NCI-H1092 (cell line): ENCODE data around the gene CCSER1.

ENCODE experiments used
- DNase-seq: peaks from one replicate; lab custom pipeline; 2025; lab: John Stamatoyannopoulos, UW

Gene CCSER1

GRCh38 chr4:90958256-90958895 is 831.2 kb downstream of the CCSER1 start:
- DNase-seq: no peak

DNA sequence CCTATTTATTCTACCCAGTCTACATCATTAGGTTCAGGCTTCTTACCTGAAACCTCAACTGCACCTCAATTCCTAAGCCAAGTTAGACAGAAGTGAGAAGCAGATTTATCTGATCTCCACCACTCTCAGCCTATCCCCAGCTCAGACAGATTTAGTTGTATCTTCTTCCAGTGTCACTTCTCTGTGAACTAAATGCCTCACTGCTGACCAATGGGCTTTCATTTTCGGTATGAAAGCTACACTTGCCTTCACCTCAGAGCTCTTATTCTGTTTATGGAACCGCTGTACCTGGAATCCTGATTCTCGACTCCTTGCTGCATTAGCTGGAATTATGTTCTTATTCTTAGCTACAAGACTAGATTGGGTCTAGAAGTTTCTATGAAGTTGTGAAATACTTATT is 833.2 kb downstream of the CCSER1 start:
- no peak for DNase-seq

- no peak for DNase-seq
These were observed 833.6 kb downstream of the CCSER1 start for GRCh38 chr4:90960840-90961239.

GRCh38 chr4:90970021-90970420 is 842.8 kb downstream of the CCSER1 start:
- no peak for DNase-seq

- no peak for DNase-seq
These were observed 850.5 kb downstream of the CCSER1 start for GRCh38 chr4:90977726-90978125.

GRCh38 chr4:90979556-90979955 is 852.4 kb downstream of the CCSER1 start:
- DNase-seq: no peak

DNA sequence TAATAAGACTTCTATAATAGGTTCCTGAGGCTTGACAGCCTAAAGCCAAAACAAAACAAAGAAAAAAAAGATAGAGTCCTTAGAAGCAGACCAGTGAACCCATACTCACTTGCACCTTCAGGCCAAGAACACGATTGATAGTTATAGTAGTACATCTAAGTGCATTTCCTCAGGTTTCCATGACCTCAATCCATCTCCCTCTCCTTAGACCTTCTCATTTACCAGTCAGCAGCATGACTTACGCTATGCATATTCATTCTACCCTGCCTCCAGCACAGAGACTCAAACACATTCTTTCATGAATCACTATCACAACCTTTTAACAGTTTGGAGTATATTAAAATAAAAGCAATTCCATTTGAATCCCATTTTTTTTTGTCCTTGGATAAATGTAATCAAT is 855.6 kb downstream of the CCSER1 start:
- DNase-seq: no peak

DNA sequence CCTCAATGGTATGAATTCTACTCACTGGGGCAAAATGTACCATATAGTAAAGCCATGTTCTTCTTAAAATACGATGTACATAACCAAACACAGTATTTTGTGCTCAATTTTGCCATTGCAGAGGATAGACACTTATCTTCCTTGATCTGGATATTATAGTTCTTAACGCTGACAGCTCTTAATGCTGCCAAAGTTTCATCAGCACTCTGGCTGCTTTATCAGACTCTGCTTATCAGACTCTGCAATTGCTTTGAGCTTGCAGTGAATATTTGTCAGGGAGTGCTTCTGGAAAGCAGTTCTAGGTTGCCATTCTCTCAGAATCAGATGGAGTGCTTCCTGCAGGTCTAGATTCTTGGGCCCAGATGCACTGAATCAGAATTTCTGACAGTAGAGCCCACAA is 863.1 kb downstream of the CCSER1 start:
- no peak for DNase-seq

DNA sequence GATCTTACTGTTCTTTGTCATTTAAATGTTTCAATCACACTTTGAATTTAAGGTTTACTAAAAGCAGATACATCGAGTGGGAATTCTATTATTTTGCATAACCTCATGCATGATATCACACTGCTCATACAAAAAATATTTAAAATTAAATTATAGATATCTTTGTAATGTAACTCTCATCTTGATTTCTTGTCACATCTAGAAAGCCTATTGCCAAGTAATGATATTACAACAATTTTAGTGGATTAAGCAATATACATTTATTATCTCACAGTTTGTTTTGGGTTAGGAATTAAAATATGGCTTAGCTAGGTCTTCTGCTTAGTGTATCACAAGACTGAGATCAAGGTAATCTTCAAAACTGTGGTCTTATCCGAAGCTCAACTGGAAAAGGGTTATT is 865.0 kb downstream of the CCSER1 start:
- DNase-seq: no peak

- DNase-seq: no peak
These were observed 867.8 kb downstream of the CCSER1 start for GRCh38 chr4:90994851-90995574.

DNA sequence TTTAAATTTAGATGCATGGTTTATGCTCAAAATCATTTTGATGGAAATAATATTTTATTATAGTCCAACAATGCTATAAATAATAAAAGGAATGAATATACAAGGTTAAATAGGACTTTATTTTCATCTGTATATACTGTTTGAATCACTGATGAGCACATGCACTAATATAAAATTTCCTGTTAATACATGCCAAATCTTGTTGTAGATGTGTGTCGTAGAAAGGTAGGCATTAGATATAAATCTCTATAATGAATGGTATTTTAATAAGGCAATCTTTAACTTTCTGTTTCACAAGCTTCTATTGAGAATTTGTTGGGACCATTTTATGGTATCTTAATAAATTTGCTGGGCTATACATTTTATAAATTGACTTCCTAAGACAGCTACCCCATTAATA is 868.8 kb downstream of the CCSER1 start:
- no peak for DNase-seq

GRCh38 chr4:90996813-90997212 is 869.6 kb downstream of the CCSER1 start:
- DNase-seq: no peak

DNA sequence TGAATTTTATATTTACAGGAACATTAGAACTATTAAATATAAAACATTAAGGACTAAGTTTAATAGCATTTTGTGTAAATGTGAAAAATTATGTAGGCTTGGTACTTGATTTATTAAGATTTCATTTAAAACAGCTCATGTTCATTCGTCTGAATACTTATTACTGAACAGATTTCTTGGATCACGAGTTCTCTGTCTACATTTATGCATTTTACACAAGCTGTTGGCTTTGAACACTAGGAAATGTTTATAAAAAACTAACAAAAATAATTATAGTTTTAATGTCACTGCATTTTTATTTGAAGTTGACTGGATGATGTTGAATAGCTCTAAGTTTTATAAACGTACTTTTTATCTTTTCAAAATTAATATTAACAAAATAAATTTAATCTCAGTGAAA is 888.7 kb downstream of the CCSER1 start:
- no peak for DNase-seq

DNA sequence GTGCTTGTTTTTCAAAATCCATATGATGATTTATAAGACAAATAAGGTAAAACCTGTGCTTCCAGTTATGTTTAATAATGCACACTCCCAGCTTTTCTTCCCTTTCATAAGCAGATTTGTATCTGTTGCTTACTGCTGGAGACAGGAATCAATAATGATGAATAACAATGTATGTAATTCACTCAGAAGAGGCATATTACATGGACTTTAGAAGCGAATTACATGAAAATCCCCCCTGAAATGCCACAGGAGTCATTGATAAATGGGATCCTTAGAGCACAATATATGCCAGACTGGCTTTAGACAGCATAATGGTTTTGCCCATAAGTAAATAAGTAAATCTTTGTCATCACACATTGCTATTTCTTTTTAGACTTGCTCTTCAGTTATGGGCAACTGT is 892.3 kb downstream of the CCSER1 start:
- no peak for DNase-seq

- no peak for DNase-seq
These were observed 898.3 kb downstream of the CCSER1 start for GRCh38 chr4:91025241-91026148.

DNA sequence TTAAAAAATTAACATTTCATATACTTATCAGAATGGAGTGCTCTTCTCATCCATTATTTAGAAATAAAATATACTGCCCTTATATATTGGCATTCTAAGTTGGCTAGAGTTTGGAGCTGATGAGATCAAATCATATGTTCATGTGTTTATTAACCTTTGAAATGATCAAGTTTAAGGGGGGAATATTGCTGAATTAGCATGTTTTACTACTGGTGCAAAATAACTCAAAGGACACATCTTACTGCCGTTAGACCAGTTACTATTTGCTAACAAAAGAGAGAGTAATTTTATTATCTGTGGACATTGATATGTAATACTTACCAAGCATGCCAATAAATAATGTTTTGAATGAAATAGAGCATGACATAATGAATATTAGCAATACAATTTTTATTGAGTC is 901.0 kb downstream of the CCSER1 start:
- DNase-seq: no peak

- no peak for DNase-seq
These were observed 904.6 kb downstream of the CCSER1 start for GRCh38 chr4:91031761-91032160.

- no peak for DNase-seq
These were observed 905.7 kb downstream of the CCSER1 start for GRCh38 chr4:91032725-91033445.

DNA sequence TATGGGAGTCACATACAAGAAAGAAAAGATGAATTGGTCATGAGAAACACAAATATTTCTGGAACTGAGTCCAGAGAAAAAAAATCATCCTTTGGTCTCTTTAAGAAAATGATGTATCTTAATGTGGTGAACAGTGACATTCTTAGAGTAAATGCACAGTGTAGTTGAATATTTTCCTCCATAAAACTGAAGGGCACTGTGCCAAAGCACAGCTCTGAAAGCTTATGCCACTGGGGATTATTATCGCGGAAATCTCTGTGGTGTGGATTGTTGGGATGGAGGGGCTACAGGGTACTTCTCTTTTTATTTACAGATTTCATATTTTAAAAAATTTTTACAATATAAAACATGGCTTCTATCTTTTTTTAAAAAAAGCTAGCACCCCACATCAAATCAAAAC is 908.1 kb downstream of the CCSER1 start:
- DNase-seq: no peak

DNA sequence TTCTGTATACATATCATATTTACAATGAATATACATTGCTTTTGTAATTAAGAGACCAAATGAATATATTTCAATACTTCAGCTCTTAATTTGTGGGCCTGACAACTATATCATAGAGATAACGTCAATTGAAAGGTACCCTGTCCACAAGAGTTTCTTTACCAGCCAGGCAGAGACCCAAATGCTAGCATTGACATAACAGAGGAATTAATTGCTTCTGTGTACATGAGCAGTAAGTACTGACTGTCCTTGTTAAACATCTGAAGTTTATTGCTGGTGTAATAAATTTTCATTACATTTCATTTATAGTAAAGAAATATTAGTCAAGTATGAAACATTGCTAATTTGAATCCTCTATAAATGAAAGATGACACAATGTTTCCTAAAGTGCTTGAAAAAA is 910.8 kb downstream of the CCSER1 start:
- no peak for DNase-seq

DNA sequence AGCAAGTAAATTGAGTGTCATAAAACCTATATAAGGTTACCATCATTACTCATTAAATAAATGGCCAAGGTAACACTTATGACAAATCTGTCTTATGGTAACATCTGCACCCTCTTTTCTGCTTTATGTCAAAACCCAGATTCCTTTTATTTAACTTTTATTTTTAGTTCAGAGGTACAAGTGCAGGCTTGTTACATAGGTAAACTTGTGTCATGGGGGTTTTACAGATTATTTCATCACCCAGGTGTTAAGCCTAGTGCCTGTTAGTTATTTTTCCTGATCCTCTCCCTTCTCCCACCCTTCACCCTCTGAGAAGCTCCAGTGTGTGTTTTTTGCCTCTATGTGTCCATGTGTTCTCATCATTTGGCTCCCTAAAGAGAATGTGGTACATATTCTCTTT is 930.7 kb downstream of the CCSER1 start:
- DNase-seq: no peak

DNA sequence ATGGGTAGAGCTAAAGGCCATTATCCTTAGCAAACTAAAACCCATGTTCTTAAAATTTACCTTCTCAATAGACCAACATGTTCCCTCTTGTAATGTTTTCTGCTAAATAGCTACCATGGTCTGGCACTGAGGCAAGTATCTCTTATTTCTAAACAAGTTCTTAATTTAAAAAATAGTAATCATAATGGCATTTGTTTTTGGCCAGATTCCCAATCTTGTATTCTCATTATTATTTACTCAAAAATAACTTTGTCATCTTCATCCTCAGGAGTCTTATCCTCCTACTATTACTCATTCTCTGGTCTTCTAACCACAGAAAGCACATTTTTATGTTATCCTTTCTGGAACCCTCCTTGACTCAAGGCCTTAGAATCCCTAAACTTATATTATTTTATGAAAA is 931.2 kb downstream of the CCSER1 start:
- DNase-seq: no peak
